HG03196 (cell line): ENCODE measurements around the gene ZNF680.
"Not testable (repeated sequence)": the region's sequence is repeated elsewhere in the genome, so short reads cannot be mapped to it uniquely, and the experiment has no call there.

Experiments used
- ATAC-seq: cut with Tn5 transposase; IDR thresholded peaks from one replicate; pipeline ENCODE4 v1.9.1; 2021; ENCODE audit not compliant: unreplicated experiment

The ZNF680 gene

GRCh38 chr7:64562626-64563278 lies at the start of gene ZNF680:
Gene ZNF680 (minus strand): TSS chr7:64563071. CDS start chr7:64562954, 117 bp downstream.
- ATAC-seq = peak; percentile 100

GRCh38 chr7:64612452-64612851 lies 49.6 kb upstream of the ZNF680 start:
- ATAC-seq = no peak

GRCh38 chr7:64611717-64612116 lies 48.8 kb upstream of the ZNF680 start:
- ATAC-seq = no peak

GRCh38 chr7:64610997-64611396 lies 48.1 kb upstream of the ZNF680 start:
- no peak for ATAC-seq

GRCh38 chr7:64608116-64608910 lies 45.4 kb upstream of the ZNF680 start:
- no peak for ATAC-seq

GRCh38 chr7:64606385-64606784 lies 43.5 kb upstream of the ZNF680 start:
- no peak for ATAC-seq

- ATAC-seq = no peak
Observed at GRCh38 chr7:64603271-64603670, 40.4 kb upstream of the ZNF680 start.

- ATAC-seq = no peak
Observed at GRCh38 chr7:64602518-64602917, 39.6 kb upstream of the ZNF680 start.

- no peak for ATAC-seq
Observed at GRCh38 chr7:64602086-64602485, 39.2 kb upstream of the ZNF680 start.

- no peak for ATAC-seq
Observed at GRCh38 chr7:64599359-64599758, 36.5 kb upstream of the ZNF680 start.

GRCh38 chr7:64590971-64591370 lies 28.1 kb upstream of the ZNF680 start:
- ATAC-seq = no peak

GRCh38 chr7:64581926-64582894 lies 19.3 kb upstream of the ZNF680 start:
- no peak for ATAC-seq

- no peak for ATAC-seq
Observed at GRCh38 chr7:64581391-64581790, 18.5 kb upstream of the ZNF680 start.

- no peak for ATAC-seq
Observed at GRCh38 chr7:64574540-64575099, 11.7 kb upstream of the ZNF680 start.

GRCh38 chr7:64570284-64570605 lies 7.4 kb upstream of the ZNF680 start:
- not testable (repeated sequence) for ATAC-seq

- not testable (repeated sequence) for ATAC-seq
Observed at GRCh38 chr7:64569372-64570283, 6.8 kb upstream of the ZNF680 start.

- ATAC-seq = no peak
Observed at GRCh38 chr7:64562256-64562625, 630 bp downstream of the ZNF680 start.

GRCh38 chr7:64559206-64559605 lies 3.7 kb downstream of the ZNF680 start:
- ATAC-seq = no peak

GRCh38 chr7:64558781-64559180 lies 4.1 kb downstream of the ZNF680 start:
- no peak for ATAC-seq

- ATAC-seq = no peak
Observed at GRCh38 chr7:64558323-64558705, 4.6 kb downstream of the ZNF680 start.
